Uterus (tissue), 2 donors: Measurements from ENCODE around the gene TEKT4.

Experiments used
- POLR2A ChIP-seq, 2 donors: fragments of 450-650 bp; IDR thresholded peaks; one replicate each; pipeline ENCODE4 v1.6.1; 2016; ENCODE audit warnings: antibody characterized with exemption in 2 of 2, mild to moderate bottlenecking in 1 of 2, moderate library complexity in 1 of 2
- TF ChIP-seq, protein P1 (sequence below), 4 experiments: fragments of 200-600 bp in 2 of 4; fragments of 450-650 bp in 2 of 4; sonication (generic) in 2 of 4; IDR thresholded peaks; one replicate each; pipeline ENCODE4 v1.5.1; 2016 to 2019; ENCODE audit warnings: antibody characterized with exemption in 4 of 4, mild to moderate bottlenecking in 2 of 4, moderate library complexity in 1 of 4

DNA sequence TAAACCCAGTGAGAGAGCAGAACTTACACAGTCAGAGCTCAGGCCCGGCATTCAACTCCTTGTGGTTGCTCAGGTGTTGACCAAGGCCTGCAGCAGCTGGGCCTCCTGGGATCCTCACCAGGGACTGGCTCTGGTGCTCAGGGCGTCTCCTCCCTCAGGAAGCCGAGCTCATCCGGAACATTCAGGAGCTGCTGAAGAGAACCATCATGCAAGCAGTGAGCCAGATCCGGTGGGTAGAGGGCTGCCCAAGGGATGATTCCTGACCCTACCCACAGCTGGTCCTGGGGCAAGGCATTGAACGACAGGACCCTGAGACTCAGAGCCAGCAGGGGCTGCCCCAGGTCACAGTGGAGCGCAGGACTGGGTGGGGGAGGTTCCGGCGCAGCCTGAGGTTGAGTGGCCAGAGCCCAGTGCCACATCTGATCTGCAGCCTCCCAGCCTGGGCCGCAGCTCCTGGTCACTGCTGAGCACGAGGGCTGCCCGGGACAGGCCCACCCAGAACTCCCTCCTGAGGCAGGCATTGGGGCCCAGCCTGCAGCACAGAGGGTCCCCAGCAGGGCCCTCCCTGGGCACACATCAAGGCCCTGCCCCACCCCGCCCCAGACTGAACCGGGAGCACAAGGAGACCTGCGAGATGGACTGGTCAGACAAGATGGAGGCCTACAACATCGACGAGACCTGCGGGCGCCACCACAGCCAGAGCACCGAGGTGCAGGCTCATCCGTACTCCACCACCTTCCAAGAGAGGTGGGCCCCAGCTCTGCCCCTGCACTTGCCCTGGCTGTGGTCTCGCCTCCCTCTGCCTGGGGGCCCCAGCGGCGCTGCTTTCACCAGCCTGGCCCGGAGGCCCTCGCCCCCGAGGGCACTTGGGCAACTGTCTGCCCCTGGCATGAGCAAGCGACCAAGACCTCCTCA, 2.4 kb downstream of the TEKT4 start:
- no peak for TF ChIP-seq POLR2A (IDR thresholded peaks at IDR 0.05)
- TF ChIP-seq, protein P1, sequence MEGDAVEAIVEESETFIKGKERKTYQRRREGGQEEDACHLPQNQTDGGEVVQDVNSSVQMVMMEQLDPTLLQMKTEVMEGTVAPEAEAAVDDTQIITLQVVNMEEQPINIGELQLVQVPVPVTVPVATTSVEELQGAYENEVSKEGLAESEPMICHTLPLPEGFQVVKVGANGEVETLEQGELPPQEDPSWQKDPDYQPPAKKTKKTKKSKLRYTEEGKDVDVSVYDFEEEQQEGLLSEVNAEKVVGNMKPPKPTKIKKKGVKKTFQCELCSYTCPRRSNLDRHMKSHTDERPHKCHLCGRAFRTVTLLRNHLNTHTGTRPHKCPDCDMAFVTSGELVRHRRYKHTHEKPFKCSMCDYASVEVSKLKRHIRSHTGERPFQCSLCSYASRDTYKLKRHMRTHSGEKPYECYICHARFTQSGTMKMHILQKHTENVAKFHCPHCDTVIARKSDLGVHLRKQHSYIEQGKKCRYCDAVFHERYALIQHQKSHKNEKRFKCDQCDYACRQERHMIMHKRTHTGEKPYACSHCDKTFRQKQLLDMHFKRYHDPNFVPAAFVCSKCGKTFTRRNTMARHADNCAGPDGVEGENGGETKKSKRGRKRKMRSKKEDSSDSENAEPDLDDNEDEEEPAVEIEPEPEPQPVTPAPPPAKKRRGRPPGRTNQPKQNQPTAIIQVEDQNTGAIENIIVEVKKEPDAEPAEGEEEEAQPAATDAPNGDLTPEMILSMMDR (IDR thresholded peaks at IDR 0.05), result no peak
